DMS114 treated with DMSO at 0.1 percent for 48 hours (cell line): ENCODE results near the gene ACSL1.
"Not testable (repeated sequence)": the region's sequence is repeated elsewhere in the genome, so short reads cannot be mapped to it uniquely, and the experiment has no call there.

Source experiments
- DNase-seq: peaks from one replicate; lab custom pipeline; 2025; ENCODE audit not compliant: unreplicated experiment; lab: John Stamatoyannopoulos, UW

The ACSL1 gene

GRCh38 chr4:184843984-184844554, 18.3 kb upstream of the ACSL1 start:
- DNase-seq: no peak

GRCh38 chr4:184839075-184839399, 13.3 kb upstream of the ACSL1 start:
- not testable (repeated sequence) for DNase-seq

GRCh38 chr4:184838249-184839074, 12.7 kb upstream of the ACSL1 start:
- DNase-seq: no peak

GRCh38 chr4:184836613-184837012, 10.8 kb upstream of the ACSL1 start:
- DNase-seq: no peak

- no peak for DNase-seq
These were observed 7.5 kb upstream of the ACSL1 start for GRCh38 chr4:184833046-184833838.

GRCh38 chr4:184831153-184831552, 5.4 kb upstream of the ACSL1 start:
- DNase-seq: no peak

GRCh38 chr4:184826691-184827270, 1.0 kb upstream of the ACSL1 start:
- no peak for DNase-seq

- no peak for DNase-seq
These were observed 450 bp downstream of the ACSL1 start for GRCh38 chr4:184825141-184825895.

- no peak for DNase-seq
These were observed 1.0 kb downstream of the ACSL1 start for GRCh38 chr4:184824776-184825084.

GRCh38 chr4:184824081-184824775, 1.5 kb downstream of the ACSL1 start:
- no peak for DNase-seq

GRCh38 chr4:184823014-184823413, 2.8 kb downstream of the ACSL1 start:
- no peak for DNase-seq

GRCh38 chr4:184822356-184822755, 3.4 kb downstream of the ACSL1 start:
- DNase-seq: no peak

- DNase-seq: no peak
These were observed 4.5 kb downstream of the ACSL1 start for GRCh38 chr4:184821242-184821641.

- no peak for DNase-seq
These were observed 6.0 kb downstream of the ACSL1 start for GRCh38 chr4:184819786-184820185.

- DNase-seq: no peak
These were observed 7.6 kb downstream of the ACSL1 start for GRCh38 chr4:184818216-184818564.

- no peak for DNase-seq
These were observed 8.1 kb downstream of the ACSL1 start for GRCh38 chr4:184817494-184818215.

- no peak for DNase-seq
These were observed 8.8 kb downstream of the ACSL1 start for GRCh38 chr4:184816962-184817361.

GRCh38 chr4:184815046-184815877, 10.5 kb downstream of the ACSL1 start:
- DNase-seq: no peak

GRCh38 chr4:184814686-184815045, 11.1 kb downstream of the ACSL1 start:
- DNase-seq: no peak
